Fibroblast of skin of left quadriceps (primary cell): ENCODE data around the gene ARSJ.
"Not testable (repeated sequence)": the region's sequence is repeated elsewhere in the genome, so short reads cannot be mapped to it uniquely, and the experiment has no call there.

Source experiments
- DNase-seq, 2 experiments: peaks; one replicate each; pipeline ENCODE4 v3.0.0-alpha.2; 2013; ENCODE audit warnings: low read depth in 2 of 2

Gene ARSJ

GRCh38 chr4:113979148-113979904 is at the start of gene ARSJ:
Gene ARSJ, minus strand, starts transcription at chr4:113979647. Its CDS starts 813 bp downstream, at chr4:113978834.
- peak; percentile 77 to 78 for DNase-seq

- no peak for DNase-seq
These were observed 48.6 kb upstream of the ARSJ start for GRCh38 chr4:114028071-114028470.

GRCh38 chr4:114027596-114027995 is 48.1 kb upstream of the ARSJ start:
- no peak for DNase-seq

GRCh38 chr4:114026447-114026846 is 47.0 kb upstream of the ARSJ start:
- no peak for DNase-seq

GRCh38 chr4:114025176-114025777 is 45.8 kb upstream of the ARSJ start:
- DNase-seq, result no peak

- DNase-seq, result no peak
These were observed 42.0 kb upstream of the ARSJ start for GRCh38 chr4:114021451-114021850.

- no peak for DNase-seq
These were observed 40.5 kb upstream of the ARSJ start for GRCh38 chr4:114019969-114020358.

GRCh38 chr4:114019276-114019968 is 40.0 kb upstream of the ARSJ start:
- no peak for DNase-seq

- DNase-seq, result no peak
These were observed 37.9 kb upstream of the ARSJ start for GRCh38 chr4:114017120-114017917.

- DNase-seq, result peak; percentile 99
These were observed 36.0 kb upstream of the ARSJ start for GRCh38 chr4:114015444-114015899.

GRCh38 chr4:114013201-114013600 is 33.8 kb upstream of the ARSJ start:
- DNase-seq, result not testable (repeated sequence)

- DNase-seq, result no peak
These were observed 33.3 kb upstream of the ARSJ start for GRCh38 chr4:114012749-114013148.

GRCh38 chr4:114005569-114006442 is 26.4 kb upstream of the ARSJ start:
- DNase-seq, result peak in 1 of 2 experiments; percentile 41

GRCh38 chr4:114004483-114005226 is 25.2 kb upstream of the ARSJ start:
- DNase-seq, result not testable (repeated sequence)

- DNase-seq, result peak; percentile 56 to 57
These were observed 19.1 kb upstream of the ARSJ start for GRCh38 chr4:113998531-113998930.

GRCh38 chr4:113998079-113998478 is 18.6 kb upstream of the ARSJ start:
- no peak for DNase-seq

- DNase-seq, result no peak
These were observed 17.8 kb upstream of the ARSJ start for GRCh38 chr4:113997206-113997605.

GRCh38 chr4:113996599-113997177 is 17.2 kb upstream of the ARSJ start:
- no peak for DNase-seq

- DNase-seq, result no peak
These were observed 14.4 kb upstream of the ARSJ start for GRCh38 chr4:113993887-113994286.

- no peak for DNase-seq
These were observed 11.4 kb upstream of the ARSJ start for GRCh38 chr4:113990886-113991285.
